Kidney capillary endothelial cell (primary cell): Measurements from ENCODE around the gene SAT2.
"Not testable (repeated sequence)": the region's sequence is repeated elsewhere in the genome, so short reads cannot be mapped to it uniquely, and the experiment has no call there.

Experiments
- DNase-seq: peaks from one replicate; pipeline ENCODE4 v3.0.0-alpha.2; 2018; ENCODE audit warnings: low spot score

The SAT2 gene

DNA sequence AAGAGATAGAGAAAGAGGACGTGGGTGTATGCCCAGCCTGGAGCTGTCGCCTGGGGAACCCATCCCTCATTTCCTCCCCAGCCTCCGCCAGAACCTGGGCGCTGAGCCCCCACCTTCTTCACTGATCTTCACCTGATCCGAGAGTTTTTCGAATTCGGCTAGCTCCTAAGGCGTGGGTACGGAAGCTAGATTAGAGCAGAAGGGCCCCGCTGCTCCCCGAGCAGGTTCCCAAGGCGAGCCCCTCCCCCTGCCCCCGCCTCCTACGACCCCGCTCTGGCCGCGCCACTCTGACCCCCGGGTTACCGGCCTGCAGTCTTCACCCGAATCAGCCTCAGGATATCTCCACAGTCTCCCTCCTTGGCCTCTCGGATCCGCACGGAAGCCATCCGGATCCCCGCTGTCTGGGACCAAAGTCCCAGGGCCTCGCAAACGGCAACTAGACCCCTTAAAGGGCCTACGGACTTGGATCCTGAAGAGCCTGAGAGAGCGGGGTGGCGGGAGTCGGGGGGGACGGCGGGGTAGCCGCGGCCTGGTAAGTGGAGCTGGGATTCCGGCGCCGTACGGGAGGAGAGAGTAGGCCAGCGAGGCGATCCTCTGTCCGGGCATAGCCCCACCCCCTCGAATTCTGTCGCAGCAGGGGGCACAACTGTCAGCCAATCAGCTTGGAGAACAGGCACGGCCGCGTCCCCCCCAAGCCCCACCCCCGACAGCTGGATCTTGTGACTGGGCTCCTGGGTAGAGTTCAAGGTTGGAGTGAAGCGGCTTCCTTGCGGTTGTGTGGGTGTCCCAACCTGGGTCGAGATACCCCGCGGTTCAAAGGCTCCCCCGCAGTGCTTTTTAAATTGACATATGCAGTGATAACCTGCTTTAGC, at the start of gene SAT2:
SAT2 (minus strand) TSS at position 572 of the 872 bp plus-strand sequence; CDS start at position 386, 186 bp downstream.
- DNase-seq, result peak; percentile 84

DNA sequence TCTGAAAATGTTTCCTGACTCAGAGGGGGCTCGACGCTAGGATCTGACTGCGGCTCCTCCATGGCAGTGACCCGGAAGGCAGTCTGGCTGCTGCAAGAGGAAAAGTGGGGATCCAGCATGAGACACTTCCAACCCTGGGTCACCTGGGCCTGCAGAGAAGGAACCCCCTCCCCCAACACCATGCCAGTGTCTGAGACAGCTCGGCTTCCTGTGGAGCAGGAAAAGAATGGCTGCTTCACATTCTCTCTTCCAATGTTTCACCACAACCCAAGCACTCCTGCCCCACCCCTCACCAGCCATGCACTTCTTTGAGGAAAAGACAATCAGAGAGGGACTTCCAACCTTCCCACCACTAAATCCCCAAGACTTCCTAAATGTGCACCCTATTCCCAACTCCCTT, 48.9 kb upstream of the SAT2 start:
- no peak for DNase-seq

DNA sequence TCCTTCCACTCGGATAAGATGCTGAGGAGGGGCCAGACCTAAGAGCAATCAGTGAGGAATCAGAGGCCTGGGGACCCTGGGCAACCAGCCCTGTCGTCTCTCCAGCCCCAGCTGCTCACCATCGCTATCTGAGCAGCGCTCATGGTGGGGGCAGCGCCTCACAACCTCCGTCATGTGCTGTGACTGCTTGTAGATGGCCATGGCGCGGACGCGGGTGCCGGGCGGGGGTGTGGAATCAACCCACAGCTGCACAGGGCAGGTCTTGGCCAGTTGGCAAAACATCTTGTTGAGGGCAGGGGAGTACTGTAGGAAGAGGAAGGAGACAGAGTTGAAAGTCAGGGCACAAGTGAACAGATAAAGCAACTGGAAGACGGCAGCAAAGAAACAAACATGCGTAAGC, 47.3 kb upstream of the SAT2 start:
- no peak for DNase-seq

DNA sequence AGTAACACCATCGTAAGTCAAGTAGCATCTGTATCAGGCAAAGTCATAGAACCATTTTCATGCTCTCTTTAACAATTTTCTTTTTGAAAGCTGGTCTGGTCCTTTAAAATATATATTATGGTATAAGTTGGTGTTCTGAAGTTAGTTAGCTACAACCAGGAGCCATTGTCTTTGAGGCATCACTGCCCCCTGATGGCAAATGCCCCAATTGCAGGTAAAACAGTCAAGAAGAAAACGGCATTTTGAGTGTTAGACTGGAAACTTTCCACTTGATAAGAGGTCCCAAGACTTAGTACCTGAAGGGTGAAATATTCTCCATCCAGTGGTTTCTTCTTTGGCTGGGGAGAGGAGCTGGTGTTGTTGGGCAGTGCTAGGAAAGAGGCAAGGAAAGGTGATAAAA, 45.6 kb upstream of the SAT2 start:
- DNase-seq, result no peak

DNA sequence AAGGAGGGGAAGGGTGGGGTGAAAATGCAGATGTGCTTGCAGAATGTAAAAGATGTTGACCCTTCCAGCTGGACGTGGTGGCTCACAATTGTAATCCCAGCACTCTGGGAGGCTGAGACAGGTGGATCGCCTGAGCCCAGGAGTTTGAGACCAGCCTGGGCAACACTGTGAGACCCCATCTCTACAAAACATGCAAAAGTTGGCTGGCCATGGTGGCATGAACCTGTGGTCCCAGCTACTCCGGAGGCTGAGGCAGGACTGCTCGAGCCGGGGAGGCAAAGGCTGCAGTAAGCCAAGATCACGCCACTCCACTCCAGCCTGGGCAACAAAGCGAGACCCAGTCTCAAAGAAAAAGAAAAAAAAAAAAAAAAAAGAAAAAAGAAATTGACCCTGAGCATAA, 40.9 kb upstream of the SAT2 start:
- DNase-seq, result no peak

DNA sequence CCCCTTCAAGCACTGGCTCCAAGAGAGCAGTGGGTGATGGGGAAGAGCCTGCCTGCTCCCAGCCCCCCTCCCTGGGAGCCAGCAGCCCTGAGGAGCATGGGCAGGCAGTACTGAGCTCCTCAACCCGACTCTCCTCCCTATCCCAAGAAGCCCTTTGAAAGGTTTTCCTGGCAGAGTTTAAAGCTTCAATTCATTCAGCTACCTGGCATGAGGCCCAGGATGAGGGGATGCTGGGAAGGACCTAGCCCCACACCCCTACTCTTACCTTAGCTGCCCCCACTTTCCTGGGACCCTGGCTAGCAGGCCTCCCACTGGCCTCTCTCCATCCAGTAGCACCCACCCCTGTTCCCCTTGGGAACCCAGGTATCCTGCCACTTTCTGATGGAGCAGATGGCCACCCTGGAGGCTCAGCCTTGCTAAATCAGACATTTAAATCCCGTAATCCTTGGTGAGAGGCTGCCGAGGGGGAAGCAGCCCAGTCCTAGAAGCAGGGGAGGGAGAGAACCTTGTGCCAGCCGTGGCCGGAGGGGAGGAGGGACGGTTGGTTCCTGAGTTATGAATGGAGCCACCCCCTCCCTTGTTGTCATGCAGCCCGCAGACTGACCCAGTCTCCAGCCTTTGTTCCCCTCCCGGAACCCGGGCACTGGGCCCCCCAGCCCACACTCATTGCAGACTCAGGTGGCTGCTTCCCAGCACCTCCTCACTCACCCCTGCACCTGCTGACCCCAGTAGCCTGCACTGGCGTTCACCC, 40.2 kb upstream of the SAT2 start:
- no peak for DNase-seq

DNA sequence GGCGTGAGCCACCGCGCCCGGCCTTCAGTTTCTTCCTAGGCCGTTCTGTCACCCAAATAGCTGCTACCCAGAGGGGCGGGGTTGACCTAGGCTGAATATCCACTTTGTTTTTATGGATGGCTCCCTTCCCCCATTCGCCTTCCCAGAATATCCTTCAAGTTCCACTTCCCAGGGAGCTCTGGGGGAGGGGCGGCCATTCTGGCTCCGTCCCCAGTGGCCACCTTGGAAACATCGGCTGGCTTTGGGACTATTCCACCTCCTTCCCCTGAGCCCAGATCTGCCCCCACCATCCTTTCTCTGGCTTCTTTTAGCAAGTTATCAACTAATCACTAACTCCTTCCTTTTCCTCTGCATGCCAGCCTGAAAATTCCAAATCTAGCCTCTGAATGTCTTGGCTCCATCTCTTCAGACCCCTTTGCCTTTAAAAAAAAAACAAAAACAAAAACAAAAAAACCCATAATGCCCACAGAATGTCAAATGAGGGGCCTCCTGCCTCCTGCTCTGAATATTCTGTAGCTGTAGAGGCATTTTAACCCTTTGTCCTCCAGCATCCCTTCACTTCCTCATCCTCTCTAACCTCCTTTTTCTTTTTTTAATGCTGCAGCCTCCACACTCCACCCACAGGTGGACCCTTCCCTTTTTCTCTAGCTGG, 29.5 kb upstream of the SAT2 start:
- DNase-seq, result no peak

DNA sequence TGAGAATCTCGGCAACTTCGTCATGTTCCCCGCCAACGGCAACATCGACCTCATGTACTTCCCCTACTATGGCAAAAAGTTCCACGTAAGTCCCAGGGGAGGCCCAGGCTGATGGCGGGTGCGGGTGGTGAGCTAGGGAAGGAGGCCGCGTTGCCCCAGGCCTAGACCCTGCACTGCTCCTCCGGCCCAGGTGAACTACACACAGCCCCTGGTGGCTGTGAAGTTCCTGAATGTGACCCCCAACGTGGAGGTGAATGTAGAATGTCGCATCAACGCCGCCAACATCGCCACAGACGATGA, 27.9 kb upstream of the SAT2 start:
- DNase-seq, result no peak

DNA sequence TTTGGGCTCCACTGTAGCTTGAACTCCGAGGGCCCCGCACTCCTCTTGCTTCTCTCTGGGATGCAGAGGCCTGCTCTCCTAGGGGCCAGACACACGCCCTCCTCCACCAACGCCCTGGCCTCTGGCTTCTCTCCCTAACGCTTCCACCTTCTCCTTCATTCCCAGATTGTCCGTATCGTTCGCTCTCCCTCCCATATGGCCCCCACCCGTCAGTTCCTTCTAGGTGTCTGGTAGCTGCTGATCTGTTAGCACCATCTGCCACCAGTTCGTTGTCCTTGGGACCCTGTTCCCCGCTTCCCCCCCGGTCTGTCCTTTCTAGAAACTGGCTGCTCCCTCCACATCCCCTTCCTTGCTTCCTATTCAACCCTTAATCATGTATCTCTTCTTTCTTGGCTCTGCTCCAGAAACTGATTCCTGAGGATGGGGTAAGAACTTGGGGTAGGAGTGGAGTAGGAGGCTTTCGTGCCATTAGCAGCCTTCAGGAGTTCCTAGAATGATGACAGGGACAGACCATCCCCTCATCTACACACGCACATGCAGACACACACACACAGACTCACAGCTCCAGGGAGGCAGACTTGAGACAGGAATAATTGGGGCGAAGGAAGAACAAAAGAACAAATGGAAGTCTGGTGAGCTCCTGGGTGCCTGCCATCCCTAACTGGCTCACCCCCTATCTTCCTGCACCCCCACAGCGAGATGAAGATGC, 27.4 kb upstream of the SAT2 start:
- no peak for DNase-seq

DNA sequence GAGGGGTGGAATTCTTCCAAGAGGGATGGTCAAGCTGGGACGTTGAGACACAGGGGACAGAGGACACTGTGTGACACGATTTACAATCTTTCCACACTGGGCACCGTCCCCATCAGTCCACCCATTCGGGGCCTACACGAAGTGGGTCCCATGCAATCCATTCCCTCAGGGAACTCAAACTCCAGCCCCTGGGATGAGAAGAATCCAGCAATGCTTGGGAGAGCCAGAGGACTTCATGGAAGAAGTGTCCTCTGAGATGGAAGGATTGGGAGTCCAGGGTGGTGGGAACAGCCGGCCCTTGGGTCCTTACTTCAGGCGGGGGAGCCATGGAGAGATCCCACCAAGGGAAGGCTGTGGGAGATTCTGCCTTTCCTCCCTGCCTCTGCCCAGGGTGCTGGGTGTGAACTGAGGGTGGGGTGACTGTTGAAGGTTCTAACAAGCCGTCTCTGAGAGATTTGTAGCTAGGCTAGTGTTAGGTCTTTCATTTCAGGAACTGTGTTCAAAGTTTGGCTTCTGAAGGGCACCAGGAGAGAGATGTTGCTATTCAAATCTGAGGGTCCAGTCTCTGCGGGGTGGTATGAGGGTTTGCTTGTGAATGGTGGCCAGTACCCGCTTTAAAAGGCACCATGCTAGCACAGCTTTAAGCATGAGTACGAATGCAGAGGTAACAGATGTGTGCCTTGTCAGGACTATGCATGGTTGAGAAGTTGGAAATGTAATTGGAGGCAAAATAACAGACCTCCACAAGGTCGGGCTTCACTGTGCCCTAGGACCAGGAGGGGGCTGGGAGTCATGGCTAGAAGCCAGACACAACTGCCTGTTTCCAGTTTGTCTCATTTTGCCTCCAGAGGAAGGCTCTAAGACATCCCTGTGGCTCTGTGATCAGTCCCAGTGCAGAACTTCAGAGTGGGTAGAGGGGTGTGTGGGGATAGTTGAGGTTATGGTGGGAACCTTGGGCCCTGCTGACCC, 25.1 kb upstream of the SAT2 start:
- no peak for DNase-seq

DNA sequence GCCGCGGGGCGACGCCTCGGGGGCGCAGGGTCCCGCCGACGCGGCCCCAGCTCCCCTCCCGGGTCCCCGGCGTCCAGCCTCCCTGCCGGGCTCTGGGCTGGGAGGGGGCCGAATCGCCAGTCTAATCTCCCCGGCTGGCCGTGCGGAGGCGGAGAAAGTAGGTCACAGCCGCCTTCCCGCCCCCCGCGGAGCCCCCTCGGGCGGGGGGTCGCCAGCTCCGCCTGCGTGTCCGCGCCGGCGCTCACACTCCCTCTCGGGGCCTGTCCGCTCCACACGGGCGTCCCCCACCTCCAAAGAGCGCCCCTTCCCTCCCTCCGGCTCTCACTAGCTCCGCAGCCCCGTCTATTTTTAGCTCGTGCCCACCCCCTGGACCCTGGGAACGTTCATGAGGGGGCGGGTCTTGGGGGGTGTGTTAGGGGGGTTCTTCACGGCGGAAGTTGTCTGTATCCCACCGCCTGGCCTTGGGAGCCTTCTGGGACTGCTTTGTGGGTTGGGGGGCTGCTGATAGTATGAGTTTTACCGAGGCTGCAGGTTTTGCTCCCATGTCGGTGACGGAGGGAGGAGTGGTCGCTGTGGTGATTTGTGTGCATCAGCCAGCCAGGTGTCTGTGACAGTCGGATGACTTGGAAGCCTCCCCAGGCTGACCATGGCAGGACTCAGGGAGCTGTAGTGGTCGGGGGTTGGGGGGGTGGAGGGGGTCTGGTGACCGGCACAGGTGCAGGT, 24.2 kb upstream of the SAT2 start:
- DNase-seq, result no peak

DNA sequence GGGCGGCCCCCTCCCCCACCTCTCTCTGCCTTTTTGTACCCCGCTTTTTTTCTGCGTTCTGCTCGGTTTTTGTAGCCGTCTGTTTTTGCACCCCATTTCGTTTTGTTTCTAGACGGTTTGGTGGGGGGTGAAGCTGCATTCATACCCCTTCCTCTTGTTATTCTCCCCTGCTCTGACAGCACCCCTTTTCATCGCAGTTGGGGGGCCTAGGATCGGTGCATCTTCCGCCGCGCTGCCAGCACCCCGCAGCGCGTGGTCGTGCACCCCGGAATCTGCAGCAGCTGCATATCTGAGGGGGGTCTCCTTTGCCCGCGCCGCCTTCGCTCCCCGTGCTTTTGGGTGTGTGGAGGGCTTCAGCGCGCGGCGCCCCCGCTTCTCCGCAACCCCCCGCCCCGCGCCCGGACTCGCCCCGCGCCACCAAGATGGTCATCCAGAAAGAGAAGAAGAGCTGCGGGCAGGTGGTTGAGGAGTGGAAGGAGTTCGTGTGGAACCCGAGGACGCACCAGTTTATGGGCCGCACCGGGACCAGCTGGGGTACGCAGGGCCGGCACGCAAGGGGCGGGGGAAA, 23.6 kb upstream of the SAT2 start:
- no peak for DNase-seq

DNA sequence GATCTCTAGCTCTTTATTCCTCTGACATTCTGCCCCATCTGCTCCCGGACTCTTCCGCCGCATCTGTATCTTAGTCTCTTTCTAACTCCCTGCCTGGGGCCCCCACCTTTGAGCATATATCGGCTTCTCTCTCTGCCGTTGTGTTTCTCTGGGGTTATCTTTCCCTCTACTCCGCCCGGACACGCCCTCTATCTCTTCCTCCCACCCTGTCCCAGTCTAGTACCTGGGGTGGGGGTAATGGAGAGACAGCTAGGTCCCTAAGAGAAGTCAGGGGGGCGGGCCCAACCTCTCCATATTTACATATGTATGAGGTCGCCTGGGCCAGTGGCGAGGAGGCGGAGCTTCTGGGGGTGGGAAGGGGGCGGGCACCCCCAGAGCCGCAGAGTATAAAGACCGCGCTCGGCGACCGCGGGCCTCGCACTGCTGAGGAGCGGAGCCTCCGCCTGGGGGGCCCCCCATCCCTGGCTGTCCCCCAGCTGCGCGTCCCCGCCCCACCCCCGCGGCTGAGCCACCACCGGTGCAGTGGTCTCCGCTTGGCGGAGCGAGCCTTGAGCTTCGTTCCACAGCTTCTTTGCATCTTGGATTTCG, 23.0 kb upstream of the SAT2 start, which contains the start of gene ATP1B2:
ATP1B2 (plus strand) TSS at position 418 of the 588 bp plus-strand sequence. CDS start 593 bp downstream, outside the sequence.
- no peak for DNase-seq

DNA sequence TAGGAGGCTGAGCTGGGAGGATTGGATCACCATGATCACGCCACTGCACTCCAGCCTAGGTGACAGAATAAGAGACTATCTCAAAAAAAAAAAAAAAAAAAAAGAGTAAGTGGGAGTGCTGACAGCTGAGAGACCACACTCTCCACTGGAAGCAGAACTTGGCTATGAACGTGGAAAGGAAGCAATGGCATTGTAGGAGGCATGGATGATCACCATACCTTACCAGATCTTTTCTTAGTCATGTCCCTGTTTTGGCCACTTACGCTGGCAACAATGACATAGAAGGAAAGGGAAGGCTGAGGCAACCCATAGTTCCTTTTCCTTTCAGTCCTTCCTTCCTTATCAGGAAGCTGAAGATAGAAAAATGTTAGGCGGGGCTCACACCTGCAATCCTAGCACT, 19.4 kb upstream of the SAT2 start:
- DNase-seq, result no peak

DNA sequence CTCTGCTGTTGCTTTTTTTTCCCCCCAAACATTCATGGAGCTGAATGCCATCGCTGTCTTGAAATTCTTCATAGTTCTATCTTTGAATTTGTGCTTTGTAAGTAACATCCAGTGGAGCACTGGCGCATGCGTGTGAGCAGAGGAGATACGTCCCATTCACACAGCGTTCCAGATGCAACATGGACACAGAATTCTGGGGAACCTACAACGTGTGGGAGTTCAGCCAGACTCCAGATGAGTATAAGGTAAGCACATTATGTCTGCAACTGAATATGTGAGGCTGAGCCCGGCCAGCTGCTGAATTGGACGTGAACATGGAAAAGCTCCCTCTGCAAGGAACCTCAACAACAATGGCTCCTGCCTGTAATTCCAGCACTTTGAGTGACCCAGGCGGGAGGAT, 18.8 kb upstream of the SAT2 start:
- no peak for DNase-seq

DNA sequence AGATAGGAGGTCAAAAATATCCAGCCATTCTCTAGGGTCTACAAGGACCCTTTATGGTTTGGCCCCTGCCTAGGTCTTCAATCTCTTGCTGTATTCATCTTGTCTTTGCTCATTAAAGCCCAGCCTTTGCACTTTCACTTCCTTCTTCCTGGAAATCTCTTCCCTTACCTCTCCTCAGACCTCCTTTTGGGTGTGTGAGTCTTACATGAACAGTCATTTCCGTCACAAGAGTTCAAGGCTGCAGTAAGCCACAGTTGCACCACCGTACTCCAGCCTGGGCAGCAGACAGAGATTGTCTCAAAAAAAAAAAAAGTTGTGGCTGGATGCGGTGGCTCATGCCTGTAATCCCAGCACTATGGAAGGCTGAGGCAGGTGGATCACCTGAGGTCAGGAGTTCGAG, 17.2 kb upstream of the SAT2 start:
- DNase-seq, result no peak

DNA sequence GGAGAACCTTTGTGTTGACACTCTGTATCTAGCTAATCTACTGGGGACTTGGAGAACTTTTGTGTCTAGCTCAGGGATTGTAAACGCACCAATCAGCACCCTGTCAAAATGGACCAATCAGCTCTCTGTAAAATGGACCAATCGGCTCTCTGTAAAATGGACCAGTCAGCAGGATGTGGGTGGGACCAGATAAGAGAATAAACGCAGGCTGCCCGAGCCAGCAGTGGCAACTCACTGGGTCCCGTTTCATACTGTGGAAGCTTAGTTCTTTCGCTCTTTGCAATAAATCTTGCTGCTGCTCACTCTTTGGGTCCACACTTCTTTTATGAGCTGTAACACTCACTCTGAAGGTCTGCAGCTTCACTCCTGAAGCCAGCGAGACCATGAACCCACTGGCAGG, 14.0 kb upstream of the SAT2 start:
- not testable (repeated sequence) for DNase-seq

DNA sequence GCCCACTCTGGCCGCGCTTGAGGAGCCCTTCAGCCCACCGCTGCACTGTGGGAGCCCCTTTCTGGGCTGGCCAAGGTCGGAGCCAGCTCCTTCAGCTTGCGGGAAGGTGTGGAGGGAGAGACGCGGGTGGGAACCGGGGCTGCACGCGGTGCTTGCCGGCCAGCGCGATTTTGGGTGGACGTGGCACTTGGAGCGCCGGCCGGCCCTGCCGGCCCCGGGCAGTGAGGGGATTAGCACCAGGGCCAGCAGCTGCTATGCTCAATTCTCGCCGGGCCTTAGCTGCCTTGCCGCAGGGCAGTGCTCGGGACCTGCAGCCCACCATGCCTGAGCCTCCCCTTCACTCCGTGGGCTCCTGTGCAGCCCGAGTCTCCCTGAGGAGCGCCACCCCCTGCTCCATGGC, 13.2 kb upstream of the SAT2 start:
- no peak for DNase-seq

DNA sequence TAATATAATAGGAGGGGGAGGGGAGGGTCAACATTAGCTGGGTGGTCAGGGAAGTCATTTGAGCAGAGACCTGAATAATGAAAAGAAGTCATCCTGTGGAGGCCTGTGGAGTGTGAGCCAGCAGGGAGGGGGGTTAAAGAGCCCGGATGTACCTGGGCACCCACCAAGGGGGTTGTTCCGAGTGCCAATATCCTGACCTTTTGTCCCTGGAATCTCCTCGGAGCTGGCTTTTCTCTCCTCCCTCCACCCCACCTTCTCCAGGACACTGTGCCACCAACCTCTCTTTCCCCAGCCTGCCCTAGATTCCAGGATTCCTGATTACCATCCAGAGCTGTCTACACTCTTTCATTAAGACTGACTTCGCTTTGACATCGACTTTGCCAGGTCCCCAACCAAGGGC, 8.5 kb upstream of the SAT2 start:
- no peak for DNase-seq

DNA sequence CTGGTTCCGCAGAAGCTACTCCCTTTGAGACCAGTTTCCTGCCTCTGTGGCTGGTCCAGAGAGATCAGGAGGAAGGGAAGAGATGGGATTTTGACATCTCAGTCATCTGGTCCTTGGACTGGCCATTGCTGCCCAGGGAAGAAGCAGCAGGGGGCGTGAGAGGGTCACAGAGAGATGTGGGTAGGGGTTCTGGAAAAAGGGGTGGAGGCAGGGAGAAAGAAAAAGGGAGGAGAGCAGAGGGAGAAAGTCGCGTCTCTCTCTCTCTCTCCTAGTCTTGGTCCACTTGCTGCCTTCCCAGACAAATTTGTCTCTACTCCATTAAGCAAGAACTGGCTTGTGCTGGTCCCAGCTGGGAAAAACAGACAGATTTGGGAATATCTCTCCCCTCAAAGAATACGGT, 6.8 kb upstream of the SAT2 start:
- DNase-seq, result no peak
